Ishikawa (cell line): ENCODE measurements around the gene PIGC.

Experiments
- CEBPB ChIP-seq: IDR thresholded peaks from 2 replicates; pipeline ENCODE4 v1.6.1; 2012
- EP300 ChIP-seq: IDR thresholded peaks from 2 replicates; pipeline ENCODE4 v1.6.1; 2012; ENCODE audit warnings: borderline replicate concordance
- RAD21 ChIP-seq: IDR thresholded peaks from 2 replicates; pipeline ENCODE4 v1.6.1; 2012; ENCODE audit warnings: low read depth
- YY1 ChIP-seq: IDR thresholded peaks from 2 replicates; pipeline ENCODE4 v1.6.1; 2012; ENCODE audit warnings: low read depth
- ZBTB7A ChIP-seq: IDR thresholded peaks from 2 replicates; pipeline ENCODE4 v1.6.1; 2012; ENCODE audit warnings: low read depth
- TF ChIP-seq, protein P1 (sequence below): IDR thresholded peaks from 2 replicates; pipeline ENCODE4 v1.6.1; 2012

GRCh38 chr1:172477741-172478140 is 33.9 kb upstream of the PIGC start:
- TF ChIP-seq ZBTB7A (no peak), YY1 (no peak), RAD21 (no peak), EP300 (no peak), CEBPB (no peak)
- TF ChIP-seq, protein P1, sequence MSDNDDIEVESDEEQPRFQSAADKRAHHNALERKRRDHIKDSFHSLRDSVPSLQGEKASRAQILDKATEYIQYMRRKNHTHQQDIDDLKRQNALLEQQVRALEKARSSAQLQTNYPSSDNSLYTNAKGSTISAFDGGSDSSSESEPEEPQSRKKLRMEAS: no peak
